Renal pelvis (tissue), 4 donors: ENCODE results near the gene DYNLT1. TPM values are rescaled to one million over a fixed set of nuclear protein-coding genes. Genes with fewer than 3 reads are reported as not detected.
A peak's percentile ranks its signal among the peaks of the same experiment; 100 is the strongest.
"Not testable (repeated sequence)": the region's sequence is repeated elsewhere in the genome, so short reads cannot be mapped to it uniquely, and the experiment has no call there.

Experiments used
- DNase-seq: peaks from one replicate; pipeline ENCODE4 v3.0.0-alpha.2; 2013
- polyA plus RNA-seq, 3 donors: library from polyadenylated mRNA; unstranded; fragments of 120-200 nt; gene quantifications; one replicate each; pipeline ENCODE4 v1.2.1, GENCODE V29; 2013; ENCODE audit not compliant: insufficient read length in 3 of 3

DYNLT1 gene
- polyA plus RNA-seq, 3 donors: 151 to 177 (median 176) TPM

GRCh38 chr6:158607411-158608170 is 37.0 kb downstream of the DYNLT1 start:
- no peak for DNase-seq

GRCh38 chr6:158606935-158607334 is 37.6 kb downstream of the DYNLT1 start:
- no peak for DNase-seq

GRCh38 chr6:158606011-158606410 is 38.5 kb downstream of the DYNLT1 start:
- DNase-seq: not testable (repeated sequence)

GRCh38 chr6:158605266-158605878 is 39.2 kb downstream of the DYNLT1 start:
- peak; percentile 65 for DNase-seq

GRCh38 chr6:158604048-158604406 is 40.5 kb downstream of the DYNLT1 start:
- no peak for DNase-seq

- DNase-seq: no peak
Observed at GRCh38 chr6:158603261-158604047, 41.1 kb downstream of the DYNLT1 start.

- no peak for DNase-seq
Observed at GRCh38 chr6:158599635-158600034, 44.9 kb downstream of the DYNLT1 start.

GRCh38 chr6:158597565-158597964 is 47.0 kb downstream of the DYNLT1 start:
- no peak for DNase-seq

- no peak for DNase-seq
Observed at GRCh38 chr6:158596861-158597260, 47.7 kb downstream of the DYNLT1 start.

GRCh38 chr6:158595223-158595622 is 49.3 kb downstream of the DYNLT1 start:
- DNase-seq: no peak

- no peak for DNase-seq
Observed at GRCh38 chr6:158593670-158594069, 50.9 kb downstream of the DYNLT1 start.

GRCh38 chr6:158591810-158592209 is 52.7 kb downstream of the DYNLT1 start:
- DNase-seq: no peak

GRCh38 chr6:158591134-158591809 is 53.3 kb downstream of the DYNLT1 start:
- no peak for DNase-seq

- no peak for DNase-seq
Observed at GRCh38 chr6:158589366-158589765, 55.2 kb downstream of the DYNLT1 start.

- no peak for DNase-seq
Observed at GRCh38 chr6:158586652-158587051, 57.9 kb downstream of the DYNLT1 start.

Other genes with a start within 250 kb of the DYNLT1 start
- gene TMEM181, start 84.7 kb downstream of the DYNLT1 start, polyA plus RNA-seq: 10 to 100 TPM; 18.2 to 22.3 (median 21.5) TPM
- 1 to 10 TPM; 3.8 to 5.4 (median 5.0) TPM for gene SYTL3, start 5.3 kb upstream of the DYNLT1 start, polyA plus RNA-seq
- gene EZR, start 174.6 kb upstream of the DYNLT1 start, polyA plus RNA-seq: 100 to 1,000 TPM; 256 to 292 (median 274) TPM